NCI-H1105 treated with DMSO at 0.1 percent for 48 hours (cell line): ENCODE data around the gene ZFP3.
"Not testable (repeated sequence)": the region's sequence is repeated elsewhere in the genome, so short reads cannot be mapped to it uniquely, and the experiment has no call there.

ENCODE experiments used
- DNase-seq: peaks from one replicate; lab custom pipeline; 2025; lab: John Stamatoyannopoulos, UW

ZFP3 gene

DNA sequence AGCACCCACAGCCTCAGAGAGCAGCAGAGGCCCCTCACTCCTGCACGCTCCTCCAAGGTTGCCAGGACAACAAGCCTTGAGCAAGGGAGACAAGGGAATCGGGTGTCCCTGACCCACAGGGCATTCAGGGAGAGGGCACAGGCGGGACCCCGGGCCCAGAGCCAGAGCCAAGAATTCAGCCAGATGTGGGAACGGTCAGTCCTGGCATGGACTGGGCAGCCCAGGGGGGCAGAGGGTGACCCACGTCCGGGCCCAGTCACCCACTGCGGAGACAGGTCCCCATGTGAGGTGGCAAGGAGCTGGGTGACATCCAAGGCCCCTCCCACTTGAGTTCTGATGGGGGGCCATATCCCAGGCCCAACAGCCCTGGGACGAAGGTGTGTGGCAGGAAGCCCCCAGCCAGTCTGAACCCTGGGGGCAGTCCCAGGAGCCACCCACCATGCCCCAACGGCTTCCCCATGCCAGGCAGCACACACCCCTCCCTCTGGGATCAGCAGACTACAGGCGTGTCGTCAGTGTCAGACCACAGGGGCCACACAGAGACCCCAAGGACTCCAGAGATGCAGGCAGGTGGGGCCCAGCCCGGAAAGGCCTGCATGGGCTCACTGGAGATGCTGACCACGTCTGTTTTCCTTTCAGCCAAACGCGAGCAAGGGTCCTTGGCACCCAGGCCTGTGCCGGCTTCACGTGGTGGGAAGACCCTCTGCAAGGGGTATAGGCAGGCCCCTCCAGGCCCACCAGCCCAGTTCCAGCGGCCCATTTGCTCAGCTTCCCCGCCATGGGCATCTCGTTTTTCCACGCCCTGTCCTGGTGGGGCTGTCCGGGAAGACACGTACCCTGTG lies 60.6 kb downstream of the ZFP3 start:
- DNase-seq = no peak

- DNase-seq = no peak
Observed at GRCh38 chr17:5139458-5139732, 61.1 kb downstream of the ZFP3 start.

DNA sequence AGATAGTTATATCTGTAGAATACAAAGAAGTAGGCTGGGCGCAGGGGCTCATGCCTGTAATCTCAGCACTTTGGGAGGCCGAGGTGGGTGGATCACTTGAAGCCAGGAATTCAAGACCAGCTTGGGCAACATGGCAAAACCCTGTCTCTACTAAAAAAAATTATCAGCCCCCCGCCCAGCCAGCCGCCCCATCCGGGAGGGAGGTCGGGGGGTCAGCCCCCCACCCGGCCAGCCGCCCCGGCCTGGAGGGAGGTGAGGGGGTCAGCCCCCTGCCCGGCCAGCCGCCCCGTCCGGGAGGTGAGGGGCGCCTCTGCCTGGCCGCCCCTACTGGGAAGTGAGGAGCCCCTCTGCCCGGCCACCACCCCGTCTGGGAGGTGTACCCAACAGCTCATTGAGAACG lies 64.6 kb downstream of the ZFP3 start:
- not testable (repeated sequence) for DNase-seq
